Vagina (tissue), 2 donors: ENCODE measurements around the gene CCDC102B. TPM values are rescaled to one million over a fixed set of nuclear protein-coding genes. Genes with fewer than 3 reads are reported as not detected.

Source experiments
- DNase-seq, 2 donors: peaks; one replicate each; pipeline ENCODE4 v3.0.0-alpha.2; 2017; ENCODE audit errors: extremely low spot score in 2 of 2
- H3K27ac ChIP-seq: fragments of 200-600 bp; sonication (generic); one replicate; pipeline ENCODE4 v1.5.1; 2019
- H3K27me3 ChIP-seq: fragments of 200-600 bp; sonication (generic); one replicate; pipeline ENCODE4 v1.5.1; 2019
- H3K36me3 ChIP-seq, 2 donors: fragments of 200-600 bp; sonication (generic); one replicate each; pipeline ENCODE4 v1.5.1; 2017 to 2019
- H3K4me1 ChIP-seq: fragments of 200-600 bp; sonication (generic); one replicate; pipeline ENCODE4 v1.5.1; 2019
- H3K4me3 ChIP-seq, 2 donors: fragments of 200-600 bp; sonication (generic); 1 replicate in 1 of 2; 2 replicates in 1 of 2; pipeline ENCODE4 v1.5.1; 2016 to 2019
- H3K9me3 ChIP-seq: fragments of 200-600 bp; sonication (generic); one replicate; pipeline ENCODE4 v1.5.1; 2019
- CTCF ChIP-seq, 3 experiments: fragments of 450-650 bp in 2 of 3; fragments of 200-600 bp in 1 of 3; sonication (generic) in 1 of 3; IDR thresholded peaks; one replicate each; pipeline ENCODE4 v1.5.1; 2017 to 2019; ENCODE audit warnings: antibody characterized with exemption in 3 of 3, mild to moderate bottlenecking in 2 of 3, moderate library complexity in 2 of 3
- POLR2A ChIP-seq, 2 donors: fragments of 450-650 bp; IDR thresholded peaks; one replicate each; pipeline ENCODE4 v1.6.1; 2017; ENCODE audit warnings: antibody characterized with exemption in 2 of 2, mild to moderate bottlenecking in 2 of 2, moderate library complexity in 2 of 2
- POLR2AphosphoS5 ChIP-seq, 2 donors: sonication (generic); formaldehyde crosslinking; IDR thresholded peaks; one replicate each; pipeline ENCODE4 v1.9.0; 2017; ENCODE audit warnings: antibody characterized with exemption in 2 of 2, mild to moderate bottlenecking in 2 of 2, low read depth in 1 of 2; ENCODE audit not compliant: insufficient read depth in 1 of 2
- intact Hi-C: fragments of 100-400 bp; cut with DNase I; formaldehyde crosslinking; loops from one replicate; pipeline ENCODE4 v1.15.1; 2023
- total RNA-seq: library from RNA; depleted of rRNA; stranded (reverse); fragments of >200 nt; gene quantifications from one replicate; pipeline ENCODE4 v1.2.3, GENCODE V29; 2016

CCDC102B gene
- total RNA-seq = 6.4 TPM

DNA sequence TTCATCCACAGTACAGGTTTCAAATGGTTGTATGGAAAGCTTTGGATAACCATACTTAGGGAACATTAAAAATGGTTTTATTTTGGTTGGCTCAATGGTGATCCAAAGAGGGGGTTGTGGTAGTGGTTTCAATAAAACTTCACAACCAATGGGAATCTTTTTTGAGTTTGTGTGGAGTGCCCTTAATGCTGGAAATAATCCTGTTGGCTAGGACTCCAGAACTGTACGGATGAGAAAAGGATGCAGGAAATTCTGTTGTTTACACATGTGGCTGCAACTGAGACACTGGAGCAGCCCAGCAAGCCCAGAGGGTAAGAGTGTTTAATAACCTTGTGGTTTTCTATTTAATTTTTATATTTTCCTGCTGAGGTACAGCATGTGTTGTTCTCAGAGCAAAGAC lies at the start of gene CCDC102B:
Gene CCDC102B, plus strand, starts transcription at position 210 of the 400 bp plus-strand sequence. CDS start 38,684 bp downstream, outside the sequence.
- no peaks in the 10 kb centered on the region for H3K9me3 ChIP-seq
- H3K27me3 ChIP-seq = no peaks in the 10 kb centered on the region
- DNase-seq = no peak
- H3K4me1 ChIP-seq = no peaks in the 10 kb centered on the region
- H3K27ac ChIP-seq = peak within 1 kb of the TSS; percentile 24
- intact Hi-C loops = no loop called here
- TF ChIP-seq POLR2AphosphoS5 (IDR thresholded peaks at IDR 0.05; ENCODE audit: insufficient read depth in 1 of 2, low read depth in 1 of 2) = no peak
- TF ChIP-seq CTCF (IDR thresholded peaks at IDR 0.05) = no peak
- no peak for TF ChIP-seq POLR2A (IDR thresholded peaks at IDR 0.05)
- no peaks in the 10 kb centered on the region for H3K36me3 ChIP-seq
- H3K4me3 ChIP-seq = peak within 1 kb of the TSS in 1 of 2 donors; percentile 12

GRCh38 chr18:68757126-68757525 lies 40.8 kb upstream of the CCDC102B start:
- intact Hi-C loops = no loop called here
- Histone ChIP-seq H3K4me1 (no peaks in the 10 kb centered on the region), H3K9me3 (no peaks in the 10 kb centered on the region), H3K36me3 (no peaks in the 10 kb centered on the region), H3K4me3 (no peak overlapping the region), H3K27me3 (no peaks in the 10 kb centered on the region), H3K27ac (no peak overlapping the region)
- TF ChIP-seq CTCF (IDR thresholded peaks at IDR 0.05) = no peak
- no peak for TF ChIP-seq POLR2AphosphoS5 (IDR thresholded peaks at IDR 0.05; ENCODE audit: insufficient read depth in 1 of 2, low read depth in 1 of 2)
- no peak for TF ChIP-seq POLR2A (IDR thresholded peaks at IDR 0.05)
- no peak for DNase-seq

DNA sequence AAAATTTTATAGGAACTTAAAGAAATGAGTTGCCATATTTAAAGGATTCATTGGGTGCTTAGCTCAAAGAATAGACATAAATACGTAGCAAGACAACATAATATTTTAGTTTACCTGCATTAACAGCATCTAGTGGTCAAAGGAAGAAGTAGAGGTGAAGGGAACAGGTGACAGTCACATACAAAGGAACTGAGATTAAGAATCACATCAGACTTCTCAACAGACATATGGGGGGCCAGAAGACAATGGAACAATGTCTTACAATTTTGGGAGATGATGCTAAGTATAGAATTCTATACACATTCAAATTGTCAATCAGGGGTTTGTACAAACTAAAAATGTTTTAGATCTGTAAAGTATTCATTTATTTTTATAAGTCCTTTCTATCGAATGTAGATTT lies 38.6 kb upstream of the CCDC102B start:
- intact Hi-C loops = no loop called here
- Histone ChIP-seq H3K4me3 (no peak overlapping the region), H3K36me3 (no peaks in the 10 kb centered on the region), H3K9me3 (no peaks in the 10 kb centered on the region), H3K4me1 (no peaks in the 10 kb centered on the region), H3K27me3 (no peaks in the 10 kb centered on the region), H3K27ac (no peak overlapping the region)
- TF ChIP-seq POLR2AphosphoS5 (IDR thresholded peaks at IDR 0.05; ENCODE audit: insufficient read depth in 1 of 2, low read depth in 1 of 2) (no peak), CTCF (IDR thresholded peaks at IDR 0.05) (no peak), POLR2A (IDR thresholded peaks at IDR 0.05) (no peak)
- DNase-seq = no peak

GRCh38 chr18:68763083-68763482 lies 34.8 kb upstream of the CCDC102B start:
- H3K27me3 ChIP-seq = no peaks in the 10 kb centered on the region
- no peaks in the 10 kb centered on the region for H3K4me1 ChIP-seq
- DNase-seq = no peak
- no peak for TF ChIP-seq POLR2A (IDR thresholded peaks at IDR 0.05)
- no peak for TF ChIP-seq POLR2AphosphoS5 (IDR thresholded peaks at IDR 0.05; ENCODE audit: insufficient read depth in 1 of 2, low read depth in 1 of 2)
- TF ChIP-seq CTCF (IDR thresholded peaks at IDR 0.05) = no peak
- H3K4me3 ChIP-seq = no peak overlapping the region
- intact Hi-C loops = no loop called here
- no peaks in the 10 kb centered on the region for H3K36me3 ChIP-seq
- no peaks in the 10 kb centered on the region for H3K9me3 ChIP-seq
- H3K27ac ChIP-seq = no peak overlapping the region

- H3K27me3 ChIP-seq = no peaks in the 10 kb centered on the region
- H3K9me3 ChIP-seq = no peaks in the 10 kb centered on the region
- H3K27ac ChIP-seq = no peak overlapping the region
- no peak for DNase-seq
- TF ChIP-seq POLR2AphosphoS5 (IDR thresholded peaks at IDR 0.05; ENCODE audit: insufficient read depth in 1 of 2, low read depth in 1 of 2) (no peak), CTCF (IDR thresholded peaks at IDR 0.05) (no peak), POLR2A (IDR thresholded peaks at IDR 0.05) (no peak)
- no peak overlapping the region for H3K4me3 ChIP-seq
- H3K36me3 ChIP-seq = no peaks in the 10 kb centered on the region
- no peaks in the 10 kb centered on the region for H3K4me1 ChIP-seq
- intact Hi-C loops = no loop called here
These were observed 33.9 kb upstream of the CCDC102B start for GRCh38 chr18:68764016-68764415.
